HCT116 (cell line): ENCODE measurements around the gene COMMD3. TPM values are rescaled to one million over a fixed set of nuclear protein-coding genes. Genes with fewer than 3 reads are reported as not detected.

Experiments used
- ATAC-seq: fragments of 200-7000 bp; cut with Tn5 transposase; 2 replicates; pipeline ENCODE4 v1.9.1; 2020; ENCODE audit warnings: mild to moderate bottlenecking, moderate library complexity
- BruUV-seq: library from RNA; stranded (reverse); fragments of 400-500 nt; replicated peaks from 2 replicates; lab custom pipeline; 2021; lab: Mats Ljungman, UMichigan
- CTCF ChIA-PET: fragments of 300-600 bp; sonication (Branson Sonifier 250); formaldehyde crosslinking; loops from one replicate; lab custom pipeline; 2021; ENCODE audit warnings: antibody characterized with exemption; lab: Charles Lee
- POLR2A ChIA-PET: fragments of 300-600, 350-600 bp; sonication (Branson Sonifier 250); formaldehyde crosslinking; loops from one replicate; lab custom pipeline; 2021; ENCODE audit warnings: antibody characterized with exemption; lab: Charles Lee
- RAD21 ChIA-PET, 2 experiments: fragments of 300-600 bp; sonication (Branson Sonifier 250); formaldehyde crosslinking; loops; one replicate each; lab custom pipeline; 2023; ENCODE audit warnings: low total read pairs in 2 of 2; ENCODE audit not compliant: uncharacterized antibody in 2 of 2, unreplicated experiment in 2 of 2, low non-redundant PET in 1 of 2; lab: Charles Lee
- DNase-seq: peaks from one replicate; pipeline ENCODE4 v3.0.0-alpha.2; 2010; ENCODE audit warnings: low read depth, low spot score
- H2AFZ ChIP-seq: fragments of 200-600 bp; shearing (Covaris generic), sonication (generic); 2 replicates; pipeline ENCODE4 v1.6.1; 2017; ENCODE audit warnings: low read depth, mixed run types, mixed read lengths, antibody characterized with exemption, low read length; ENCODE audit not compliant: poor library complexity, severe bottlenecking
- H3K27ac ChIP-seq: 2 replicates; pipeline ENCODE4 v1.5.1; 2012; ENCODE audit warnings: low read depth, low read length
- H3K27me3 ChIP-seq: fragments of 200-600 bp; sonication (generic); 2 replicates; pipeline ENCODE4 v1.6.1; 2016; ENCODE audit warnings: mixed run types, low read length, mixed read lengths; ENCODE audit not compliant: insufficient read depth
- H3K36me3 ChIP-seq, 2 experiments: fragments of 200-500 bp in 1 of 2; fragments of 200-600 bp in 1 of 2; sonication (Bioruptor generic) in 1 of 2; sonication (generic) in 1 of 2; 2 replicates each; pipeline versions ENCODE4 v1.5.1 to v1.6.1; 2014 to 2016; ENCODE audit warnings: low read length in 2 of 2, inconsistent platforms in 1 of 2, mixed read lengths in 1 of 2, mixed run types in 1 of 2; ENCODE audit not compliant: insufficient read depth in 2 of 2, control insufficient read depth in 1 of 2
- H3K4me1 ChIP-seq, 2 experiments: fragments of 200-600 bp in 1 of 2; sonication (generic) in 1 of 2; 2 replicates each; pipeline versions ENCODE4 v1.5.1 to v1.6.1; 2012 to 2017; ENCODE audit warnings: low read length in 2 of 2, inconsistent platforms in 1 of 2, mild to moderate bottlenecking in 1 of 2, mixed read lengths in 1 of 2, mixed run types in 1 of 2, moderate library complexity in 1 of 2; ENCODE audit not compliant: insufficient read depth in 2 of 2, control insufficient read depth in 1 of 2
- H3K4me2 ChIP-seq: fragments of 200-600 bp; sonication (generic); 2 replicates; pipeline ENCODE4 v1.6.1; 2017; ENCODE audit warnings: mixed run types, low read length, mixed read lengths
- H3K4me3 ChIP-seq, 2 experiments: fragments of 200-600 bp in 1 of 2; sonication (generic) in 1 of 2; replicated peaks in 1 of 2; 2 replicates each; pipeline ENCODE4 v1.5.1; 2011 to 2016; ENCODE audit warnings: low read length in 2 of 2, control low read depth in 1 of 2, low read depth in 1 of 2, mild to moderate bottlenecking in 1 of 2, mixed read lengths in 1 of 2, mixed run types in 1 of 2
- H3K79me2 ChIP-seq: fragments of 200-600 bp; sonication (generic); 2 replicates; pipeline ENCODE4 v1.6.1; 2017; ENCODE audit warnings: mild to moderate bottlenecking, mixed run types, low read length, moderate library complexity, mixed read lengths; ENCODE audit not compliant: insufficient read depth
- H3K9ac ChIP-seq: fragments of 200-600 bp; sonication (generic); 2 replicates; pipeline ENCODE4 v1.6.1; 2016; ENCODE audit warnings: low read length, mixed read lengths
- H3K9me2 ChIP-seq: fragments of 200-600 bp; sonication (generic), shearing (Covaris generic); 2 replicates; pipeline ENCODE4 v1.6.1; 2017; ENCODE audit warnings: mixed run types, mild to moderate bottlenecking, moderate library complexity; ENCODE audit not compliant: insufficient read depth
- H3K9me3 ChIP-seq, 2 experiments: fragments of 200-500 bp in 1 of 2; fragments of 200-600 bp in 1 of 2; sonication (Bioruptor generic) in 1 of 2; sonication (generic) in 1 of 2; 2 replicates each; pipeline ENCODE4 v1.6.1; 2014 to 2017; ENCODE audit warnings: low read length in 2 of 2, mixed read lengths in 2 of 2, inconsistent platforms in 1 of 2, low read depth in 1 of 2, mild to moderate bottlenecking in 1 of 2, mixed run types in 1 of 2, moderate library complexity in 1 of 2; ENCODE audit not compliant: control insufficient read depth in 1 of 2, insufficient read depth in 1 of 2
- H4K20me1 ChIP-seq: fragments of 200-600 bp; sonication (generic), shearing (Covaris generic); 2 replicates; pipeline ENCODE4 v1.6.1; 2017; ENCODE audit warnings: mixed run types, mild to moderate bottlenecking, moderate library complexity; ENCODE audit not compliant: insufficient read depth
- CTCF ChIP-seq, 3 experiments: fragments of 200-600 bp in 1 of 3; sonication (generic) in 1 of 3; IDR thresholded peaks in 2 of 3; conservative IDR thresholded peaks in 1 of 3; 2 replicates each; pipeline ENCODE4 v1.5.1; 2012 to 2017; ENCODE audit warnings: low read depth in 2 of 3, low read length in 2 of 3, antibody characterized with exemption in 1 of 3, borderline replicate concordance in 1 of 3, control low read depth in 1 of 3, mild to moderate bottlenecking in 1 of 3, mixed read lengths in 1 of 3, mixed run types in 1 of 3, moderate library complexity in 1 of 3; ENCODE audit not compliant: insufficient read depth in 1 of 3
- MAX ChIP-seq: IDR thresholded peaks from 2 replicates; pipeline ENCODE4 v1.6.1; 2012
- RAD21 ChIP-seq: IDR thresholded peaks from 2 replicates; pipeline ENCODE4 v1.6.1; 2012; ENCODE audit warnings: low read depth, mild to moderate bottlenecking
- SP1 ChIP-seq: IDR thresholded peaks from 2 replicates; pipeline ENCODE4 v1.6.1; 2012; ENCODE audit warnings: low read depth
- ZFX ChIP-seq: fragments of 450-650 bp; IDR thresholded peaks from 2 replicates; pipeline ENCODE4 v1.6.1; 2017
- intact Hi-C: fragments of 100-400 bp; cut with micrococcal nuclease; formaldehyde crosslinking; loops from 2 replicates; pipeline ENCODE4 v1.10.0; 2022
- total RNA-seq: library from RNA; stranded (reverse); gene quantifications from one replicate; pipeline ENCODE4 v1.2.1, GENCODE V29; 2021; ENCODE audit not compliant: unreplicated experiment

COMMD3 gene
- total RNA-seq, 1 experiment from 2014 or later: 43.0 TPM

- TSS peak; percentile 73 for BruUV-seq
- H3K27ac ChIP-seq: peak overlapping the region; percentile 89; the same call in 1 of the 2 replicates
These were observed 23.7 kb downstream of the COMMD3 start for GRCh38 chr10:22339761-22340328.

More at GRCh38 chr10:22339761-22340328, 23.7 kb downstream of the COMMD3 start:
- H3K9me2 ChIP-seq: no peaks in the 10 kb centered on the region
- no peaks in the 10 kb centered on the region for H4K20me1 ChIP-seq
- H3K4me1 ChIP-seq: peaks cover 3 to 16% of the 10 kb centered on the region in 2 experiments; a peak in 2 of 4 replicates
- intact Hi-C loops: no loop called here
- H3K4me3 ChIP-seq: peak overlapping the region; percentile 57 to 67
- no peaks in the 10 kb centered on the region for H3K79me2 ChIP-seq
- H3K9ac ChIP-seq: peak overlapping the region; percentile 72
- ATAC-seq: 0 out of 2 replicates have a peak, but pooled peaks have one; percentile 7
- DNase-seq: no peak
- ChIA-PET CTCF (interaction anchor here (0.6 to 1.0 kb wide), 4 partner anchors 20 to 649 kb away, joined by 3 read pairs; partner anchors contain the start of gene DNAJC1), RAD21 (interaction anchor here (0.6 to 0.9 kb wide), 2 partner anchors 23 to 358 kb away, joined by 3 read pairs; partner anchors contain the start of gene COMMD3 (in 1 of the 2)), POLR2A (interaction anchor here (0.9 to 1.7 kb wide), 7 partner anchors 8 to 97 kb away, joined by 3 to 5 read pairs (median 3); no protein-coding TSS in a partner anchor)
- peak overlapping the region; percentile 94 for H3K4me2 ChIP-seq
- peak overlapping the region; percentile 13 for H2AFZ ChIP-seq
- peaks cover 11% of the 10 kb centered on the region; the same call in 1 of the 2 replicates for H3K27me3 ChIP-seq
- H3K9me3 ChIP-seq: no peaks in the 10 kb centered on the region
- H3K36me3 ChIP-seq: no peaks in the 10 kb centered on the region
- TF ChIP-seq MAX: no peak
- TF ChIP-seq CTCF (IDR thresholded peaks at IDR 0.05 in 2 of 3, conservative IDR thresholded peaks at IDR 0.05 in 1 of 3; ENCODE audit: borderline replicate concordance in 1 of 3, insufficient read depth in 1 of 3, low read depth in 2 of 3, low read length in 2 of 3): no peak
- TF ChIP-seq ZFX: no peak
- no peak for TF ChIP-seq RAD21
- peak; percentile 5; the same call in 1 of the 2 replicates for TF ChIP-seq SP1
